ENCODE data around the gene CDK5RAP2.

The CDK5RAP2 gene

GRCh38 chr9:120395376-120395775, 184.6 kb downstream of the CDK5RAP2 start:
- no peak for DNase-seq

- DNase-seq = no peak
Observed at GRCh38 chr9:120394058-120394669, 185.8 kb downstream of the CDK5RAP2 start.

GRCh38 chr9:120393386-120394057, 186.4 kb downstream of the CDK5RAP2 start:
- no peak for DNase-seq

GRCh38 chr9:120392711-120393110, 187.3 kb downstream of the CDK5RAP2 start:
- no peak for DNase-seq

- DNase-seq = no peak
Observed at GRCh38 chr9:120392245-120392644, 187.7 kb downstream of the CDK5RAP2 start.

- no peak for DNase-seq
Observed at GRCh38 chr9:120391691-120392090, 188.3 kb downstream of the CDK5RAP2 start.

- DNase-seq = no peak
Observed at GRCh38 chr9:120390637-120391190, 189.3 kb downstream of the CDK5RAP2 start.

GRCh38 chr9:120389867-120390266, 190.1 kb downstream of the CDK5RAP2 start:
- DNase-seq = no peak

GRCh38 chr9:120389300-120389699, 190.7 kb downstream of the CDK5RAP2 start:
- DNase-seq = no peak

GRCh38 chr9:120388003-120388855, 191.7 kb downstream of the CDK5RAP2 start:
- DNase-seq = no peak

- no peak for DNase-seq
Observed at GRCh38 chr9:120387257-120388002, 192.5 kb downstream of the CDK5RAP2 start.

GRCh38 chr9:120386390-120387131, 193.4 kb downstream of the CDK5RAP2 start:
- no peak for DNase-seq

GRCh38 chr9:120385606-120386389, 194.2 kb downstream of the CDK5RAP2 start:
- no peak for DNase-seq

- DNase-seq = no peak
Observed at GRCh38 chr9:120384925-120385272, 195.1 kb downstream of the CDK5RAP2 start.

- DNase-seq = no peak
Observed at GRCh38 chr9:120383999-120384924, 195.7 kb downstream of the CDK5RAP2 start.

GRCh38 chr9:120383611-120383998, 196.4 kb downstream of the CDK5RAP2 start:
- no peak for DNase-seq

GRCh38 chr9:120382453-120382852, 197.5 kb downstream of the CDK5RAP2 start:
- DNase-seq = no peak

GRCh38 chr9:120381839-120382238, 198.1 kb downstream of the CDK5RAP2 start:
- no peak for DNase-seq

GRCh38 chr9:120379611-120380010, 200.4 kb downstream of the CDK5RAP2 start:
- no peak for DNase-seq

GRCh38 chr9:120378680-120379079, 201.3 kb downstream of the CDK5RAP2 start:
- DNase-seq = no peak

Measured in T-helper 9 cell (primary cell).